NCI-H1105 treated with DMSO at 0.1 percent for 48 hours (cell line): ENCODE measurements around the gene TGIF2.
"Not testable (repeated sequence)": the region's sequence is repeated elsewhere in the genome, so short reads cannot be mapped to it uniquely, and the experiment has no call there.

Source experiments
- DNase-seq: peaks from one replicate; lab custom pipeline; 2025; lab: John Stamatoyannopoulos, UW

Gene TGIF2

GRCh38 chr20:36614781-36615557 lies 41.6 kb downstream of the TGIF2 start:
- no peak for DNase-seq

GRCh38 chr20:36620917-36621316 lies 47.5 kb downstream of the TGIF2 start:
- no peak for DNase-seq

- DNase-seq = no peak
Observed at GRCh38 chr20:36623444-36623843, 50.0 kb downstream of the TGIF2 start.

- DNase-seq = no peak
Observed at GRCh38 chr20:36624068-36624943, 50.9 kb downstream of the TGIF2 start.

- DNase-seq = no peak
Observed at GRCh38 chr20:36624944-36625324, 51.5 kb downstream of the TGIF2 start.

- DNase-seq = no peak
Observed at GRCh38 chr20:36628076-36628475, 54.7 kb downstream of the TGIF2 start.

- DNase-seq = no peak
Observed at GRCh38 chr20:36629719-36630681, 56.6 kb downstream of the TGIF2 start.

- DNase-seq = no peak
Observed at GRCh38 chr20:36631646-36632045, 58.2 kb downstream of the TGIF2 start.

GRCh38 chr20:36632147-36632486 lies 58.7 kb downstream of the TGIF2 start:
- DNase-seq = no peak

GRCh38 chr20:36632487-36633284 lies 59.3 kb downstream of the TGIF2 start:
- DNase-seq = no peak

- no peak for DNase-seq
Observed at GRCh38 chr20:36633285-36633772, 59.9 kb downstream of the TGIF2 start.

- no peak for DNase-seq
Observed at GRCh38 chr20:36634342-36634741, 60.9 kb downstream of the TGIF2 start.

- DNase-seq = not testable (repeated sequence)
Observed at GRCh38 chr20:36638876-36639400, 65.5 kb downstream of the TGIF2 start.

GRCh38 chr20:36641506-36641843 lies 68.1 kb downstream of the TGIF2 start:
- DNase-seq = no peak

GRCh38 chr20:36642136-36642535 lies 68.7 kb downstream of the TGIF2 start:
- no peak for DNase-seq
